GM21447 (cell line): ENCODE measurements around the gene ITGAL.
"Not testable (repeated sequence)": the region's sequence is repeated elsewhere in the genome, so short reads cannot be mapped to it uniquely, and the experiment has no call there.

ENCODE experiments used
- ATAC-seq: cut with Tn5 transposase; IDR thresholded peaks from one replicate; pipeline ENCODE4 v1.9.1; 2021; ENCODE audit not compliant: unreplicated experiment

The ITGAL gene

GRCh38 chr16:30457743-30458560 is 14.6 kb upstream of the ITGAL start:
- no peak for ATAC-seq

- peak; percentile 77 for ATAC-seq
Measured at GRCh38 chr16:30458561-30459394, 13.8 kb upstream of the ITGAL start.

DNA sequence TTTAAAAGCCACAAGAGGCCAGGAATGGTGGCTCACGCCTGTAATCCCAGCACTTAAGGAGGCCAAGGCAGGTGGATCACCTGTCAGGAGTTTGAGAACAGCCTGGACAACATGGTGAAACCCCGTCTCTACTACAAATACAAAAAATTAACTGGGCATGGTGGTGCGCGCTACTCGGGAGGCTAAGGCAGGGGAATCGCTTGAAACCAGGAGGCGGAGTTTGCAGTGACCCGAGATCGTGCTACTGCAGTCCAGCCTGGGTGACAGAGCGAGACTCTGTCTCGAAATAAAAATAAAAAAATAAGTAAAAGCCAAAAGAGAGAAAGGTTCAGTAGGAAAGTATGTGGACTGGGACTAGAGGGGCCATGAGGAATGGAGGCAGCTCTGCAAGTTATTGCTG is 13.1 kb upstream of the ITGAL start:
- peak; percentile 10 for ATAC-seq

DNA sequence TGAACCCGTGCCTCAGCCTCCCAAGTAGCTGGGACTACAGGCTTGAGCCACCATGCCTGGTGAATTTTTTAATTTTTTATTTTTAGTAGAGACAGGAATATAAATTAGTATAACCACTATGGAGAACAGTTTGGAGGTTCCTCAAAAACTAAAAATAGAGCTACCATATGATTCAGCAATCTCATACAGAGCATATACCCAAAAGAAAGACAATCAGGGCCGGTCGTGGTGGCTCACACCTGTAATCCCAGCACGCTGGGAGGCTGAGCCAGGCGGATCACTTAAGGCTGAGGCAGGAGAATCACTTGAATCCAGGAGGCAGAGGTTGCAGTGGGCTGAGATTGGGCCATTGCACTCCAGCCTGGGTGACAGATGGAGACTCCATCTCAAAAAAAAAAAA is 11.1 kb upstream of the ITGAL start:
- ATAC-seq = not testable (repeated sequence)

DNA sequence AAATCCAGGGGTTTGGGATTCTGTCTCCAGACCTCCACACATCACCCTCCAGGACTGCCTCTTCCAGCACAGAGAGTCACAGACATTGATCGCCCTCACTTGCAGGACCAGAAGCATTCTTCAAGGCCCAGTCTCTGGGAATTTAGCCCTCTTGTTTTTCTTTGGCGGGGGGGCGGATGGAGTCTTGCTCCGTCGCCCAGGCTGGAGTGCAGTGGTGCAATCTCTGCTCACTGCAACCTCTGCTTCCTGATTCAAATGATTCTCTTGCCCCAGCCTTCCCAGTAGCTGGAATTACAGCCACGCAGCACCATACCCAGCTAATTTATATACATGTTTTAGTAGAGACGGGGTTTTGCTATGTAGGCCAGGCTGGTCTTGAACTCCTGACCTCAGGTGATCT is 8.5 kb upstream of the ITGAL start:
- no peak for ATAC-seq

DNA sequence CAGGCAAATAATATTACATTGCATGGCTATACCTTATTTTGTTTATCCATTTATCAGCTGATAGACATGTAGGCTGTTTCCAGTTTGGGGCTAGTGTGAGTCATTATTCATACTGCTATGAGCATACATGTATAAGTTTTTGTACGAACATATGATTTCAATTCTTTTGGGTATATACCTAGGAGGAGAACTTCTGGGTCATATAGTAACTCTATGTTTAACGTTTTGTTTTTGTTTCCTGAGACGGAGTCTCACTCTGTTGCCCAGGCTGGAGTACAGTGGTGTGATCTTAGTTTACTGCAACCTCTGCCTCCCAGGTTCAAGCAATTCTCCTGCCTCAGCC is 2.4 kb upstream of the ITGAL start:
- ATAC-seq = no peak

DNA sequence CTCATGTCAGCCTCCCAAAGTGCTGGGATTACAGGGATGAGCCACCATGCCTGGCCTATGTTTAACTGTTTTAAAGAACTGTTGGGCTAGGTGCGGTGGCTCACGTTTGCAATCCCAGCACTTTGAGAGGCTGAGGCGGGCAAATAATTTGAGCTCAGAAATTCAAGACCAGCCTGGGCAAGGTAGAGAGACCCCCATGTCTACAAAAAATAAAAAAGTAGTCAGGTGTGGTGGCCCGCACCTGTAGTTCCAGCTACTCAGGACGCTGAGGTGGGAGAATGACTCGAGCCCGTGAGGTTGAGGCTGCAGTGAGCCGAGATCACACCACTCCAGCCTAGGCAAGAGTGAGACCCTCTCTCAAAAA is 1.9 kb upstream of the ITGAL start:
- no peak for ATAC-seq

DNA sequence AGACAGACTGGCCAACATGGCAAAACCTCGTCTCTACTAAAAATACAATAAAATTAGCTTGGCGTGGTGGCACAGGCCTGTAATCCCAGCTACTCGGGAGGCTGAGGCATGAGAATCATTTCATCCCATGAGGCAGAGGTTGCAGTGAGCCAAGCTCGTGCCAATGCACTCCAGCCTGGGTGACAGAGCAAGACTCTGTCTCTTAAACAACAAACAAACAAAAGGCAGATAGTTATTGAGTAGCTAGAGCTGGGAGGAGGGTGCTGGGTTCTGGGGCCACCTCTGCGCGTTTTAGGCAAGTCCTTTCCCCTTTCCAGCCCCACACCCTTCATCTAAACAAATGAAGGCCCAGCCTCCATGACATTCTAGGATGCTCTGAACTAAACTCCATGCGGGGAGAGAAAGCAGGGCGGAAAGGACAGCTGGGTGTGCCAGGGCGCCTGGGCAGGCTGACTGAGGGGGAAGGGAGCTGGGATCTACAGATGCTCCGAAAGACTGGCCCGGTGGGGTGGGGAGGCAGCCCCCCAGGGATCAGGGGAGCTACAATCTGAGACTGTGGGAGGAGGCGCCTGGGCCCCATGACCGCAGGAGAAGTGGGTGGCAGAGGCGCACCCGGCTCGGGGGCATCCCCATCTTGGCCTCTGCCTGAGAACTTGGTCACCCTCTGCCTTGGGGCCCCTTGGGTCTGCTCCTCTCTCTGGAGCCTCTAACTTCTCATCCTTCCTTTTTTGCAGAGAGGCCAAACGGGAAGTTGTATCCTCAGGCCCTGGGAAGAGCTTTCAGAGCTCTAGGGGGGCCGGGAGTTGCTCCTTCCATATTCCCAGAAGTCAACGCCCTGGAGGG is 910 bp downstream of the ITGAL start:
- no peak for ATAC-seq

DNA sequence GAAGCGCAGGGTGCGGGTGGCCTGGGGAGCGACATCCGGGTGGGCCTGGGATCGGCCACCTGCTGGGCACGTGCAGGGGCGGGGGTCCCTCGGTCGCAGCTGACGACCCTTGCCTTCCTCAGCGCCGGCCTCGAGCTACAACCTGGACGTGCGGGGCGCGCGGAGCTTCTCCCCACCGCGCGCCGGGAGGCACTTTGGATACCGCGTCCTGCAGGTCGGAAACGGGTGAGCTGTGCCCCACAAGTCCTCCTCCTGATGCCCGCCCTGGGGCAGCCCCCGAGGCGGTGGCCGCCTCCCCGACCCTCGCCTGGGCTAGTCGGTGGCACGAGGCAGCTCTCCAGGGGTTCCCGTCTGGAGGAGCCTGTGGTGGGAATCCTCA is 1.5 kb downstream of the ITGAL start:
- ATAC-seq = no peak

DNA sequence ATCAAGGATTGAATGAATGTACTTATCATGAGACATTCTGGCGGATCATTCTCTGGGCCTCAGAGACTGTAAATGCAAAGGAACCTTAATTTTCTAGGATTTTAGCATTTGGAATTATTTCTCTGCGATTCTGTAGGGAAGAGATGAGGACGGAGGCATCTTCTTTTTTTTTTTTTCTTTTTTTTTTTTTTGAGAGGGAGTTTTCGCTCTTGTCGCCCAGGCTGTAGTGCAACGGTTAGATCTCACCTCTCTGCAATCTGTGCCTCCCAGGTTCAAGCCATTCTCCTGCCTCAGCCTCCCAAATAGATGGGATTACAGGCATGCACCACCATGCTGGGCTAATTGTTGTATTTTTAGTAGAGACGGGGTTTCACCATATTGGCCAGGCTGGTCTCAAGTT is 2.1 kb downstream of the ITGAL start:
- no peak for ATAC-seq

DNA sequence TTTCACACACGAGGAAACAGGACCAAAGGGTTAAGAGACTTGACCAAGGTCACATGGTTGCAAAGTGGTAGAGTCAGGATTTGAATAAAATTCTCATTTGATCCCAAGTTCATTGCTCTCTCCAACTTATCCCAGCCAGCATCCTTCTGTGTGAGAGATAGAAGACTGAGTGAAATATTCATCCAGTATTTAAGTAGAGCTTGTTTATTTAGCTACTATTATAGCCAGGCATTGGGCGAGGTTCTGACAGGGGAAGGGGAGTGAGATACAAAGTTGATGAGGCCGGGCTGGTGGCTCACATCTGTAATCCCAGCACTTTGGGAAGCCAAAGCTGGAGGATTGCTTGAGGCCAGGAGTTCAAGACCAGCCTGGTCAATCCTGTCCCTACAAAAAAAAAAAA is 4.4 kb downstream of the ITGAL start:
- no peak for ATAC-seq

- ATAC-seq = not testable (repeated sequence)
Measured at GRCh38 chr16:30477773-30478172, 5.2 kb downstream of the ITGAL start.

GRCh38 chr16:30478766-30479478 is 6.4 kb downstream of the ITGAL start:
- ATAC-seq = no peak

DNA sequence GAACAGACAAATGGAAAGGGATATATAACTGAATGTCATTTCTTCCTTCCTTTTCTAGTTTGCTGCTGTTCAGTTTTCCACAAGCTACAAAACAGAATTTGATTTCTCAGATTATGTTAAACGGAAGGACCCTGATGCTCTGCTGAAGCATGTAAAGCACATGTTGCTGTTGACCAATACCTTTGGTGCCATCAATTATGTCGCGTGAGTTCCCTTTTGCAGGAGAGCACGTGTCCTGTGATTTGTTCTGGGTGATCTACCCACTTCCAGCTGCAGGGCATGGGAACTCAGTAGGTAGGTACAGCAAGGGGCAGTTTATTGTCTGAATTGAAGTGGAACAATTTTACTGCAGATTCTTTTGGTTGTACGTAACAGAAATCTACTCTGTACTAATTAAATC is 8.8 kb downstream of the ITGAL start:
- no peak for ATAC-seq

DNA sequence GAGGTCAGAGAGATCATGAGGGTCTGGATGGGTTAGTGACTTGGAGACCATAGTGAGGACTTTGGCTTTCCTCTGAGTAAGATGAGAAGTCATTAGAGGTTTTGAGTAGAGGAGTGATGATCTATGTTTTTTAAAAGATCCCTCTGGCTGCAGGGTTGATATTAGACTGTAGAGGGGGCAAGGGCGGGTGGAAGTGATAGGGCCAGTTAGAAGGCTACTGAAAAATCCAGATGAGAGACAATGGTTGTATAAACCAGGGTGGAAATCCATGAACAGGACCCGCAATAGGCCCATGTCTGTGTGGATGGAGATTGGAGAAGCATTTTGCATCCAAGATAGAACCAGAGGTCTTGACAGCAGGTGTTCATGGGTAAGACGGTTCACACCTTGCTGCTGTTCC is 9.8 kb downstream of the ITGAL start:
- no peak for ATAC-seq

DNA sequence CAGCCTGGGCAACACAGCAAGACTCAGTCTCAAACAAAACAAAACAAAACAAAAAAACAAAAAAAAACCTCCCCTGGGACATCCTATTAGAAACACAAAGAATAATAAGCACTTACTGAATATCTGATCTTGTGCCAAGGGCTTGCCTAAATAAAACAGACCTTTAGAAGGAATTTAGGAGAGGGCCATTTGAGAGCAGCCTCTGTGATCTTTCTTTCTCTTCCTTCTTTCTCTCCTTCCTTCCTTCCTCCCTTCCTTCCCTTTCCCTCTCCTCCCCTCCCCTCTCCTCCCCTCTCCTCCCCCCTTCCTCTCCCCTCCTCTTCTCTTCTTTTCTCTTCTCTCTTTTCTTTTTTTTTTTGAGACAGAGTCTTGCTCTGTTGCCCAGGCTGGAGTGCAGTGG is 12.3 kb downstream of the ITGAL start:
- ATAC-seq = no peak

GRCh38 chr16:30485818-30486436 is 13.4 kb downstream of the ITGAL start:
- ATAC-seq = no peak

GRCh38 chr16:30488764-30489605 is 16.4 kb downstream of the ITGAL start:
- ATAC-seq = no peak

DNA sequence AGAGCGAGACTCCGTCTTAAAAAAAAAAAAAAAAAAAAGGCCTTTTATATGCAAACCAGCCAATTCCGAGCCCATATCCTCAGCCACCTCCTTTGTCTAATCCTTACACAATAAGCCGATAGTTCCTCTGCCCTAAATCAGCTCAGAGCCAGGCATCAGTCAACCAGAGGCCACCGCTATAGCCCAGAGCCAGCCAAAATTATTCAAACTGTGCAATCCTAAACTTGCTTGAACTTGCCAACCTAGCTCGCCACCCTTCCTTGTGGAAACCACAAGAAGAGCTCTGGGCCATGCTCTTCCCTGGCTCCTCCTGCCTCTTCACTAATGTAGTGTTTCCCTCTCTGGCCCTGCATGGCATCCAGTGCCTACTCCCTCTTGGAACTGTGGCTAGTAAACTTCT is 17.7 kb downstream of the ITGAL start:
- ATAC-seq = no peak

GRCh38 chr16:30491229-30491628 is 18.7 kb downstream of the ITGAL start:
- ATAC-seq = no peak
